ENCODE measurements around the gene OR13G1.

The OR13G1 gene

GRCh38 chr1:247642742-247643141 is 36.8 kb downstream of the OR13G1 start:
- Histone ChIP-seq H3K4me3 (ENCODE audit: low read length) (no peak overlapping the region), H3K4me1 (ENCODE audit: control insufficient read depth, insufficient read depth, low read length) (no peaks in the 10 kb centered on the region), H3K27ac (ENCODE audit: low read depth, low read length) (no peak overlapping the region), H3K36me3 (ENCODE audit: control insufficient read depth, insufficient read depth, low read length) (no peaks in the 10 kb centered on the region), H3K27me3 (ENCODE audit: control insufficient read depth, insufficient read depth, low read length) (no peaks in the 10 kb centered on the region), H3K9ac (ENCODE audit: low read length) (no peak overlapping the region)

- Histone ChIP-seq H3K27me3 (ENCODE audit: control insufficient read depth, insufficient read depth, low read length) (no peaks in the 10 kb centered on the region), H3K36me3 (ENCODE audit: control insufficient read depth, insufficient read depth, low read length) (no peaks in the 10 kb centered on the region), H3K4me1 (ENCODE audit: control insufficient read depth, insufficient read depth, low read length) (no peaks in the 10 kb centered on the region), H3K9ac (ENCODE audit: low read length) (no peak overlapping the region), H3K27ac (ENCODE audit: low read depth, low read length) (no peak overlapping the region), H3K4me3 (ENCODE audit: low read length) (peak overlapping the region; percentile 36)
Measured at GRCh38 chr1:247639381-247639981, 40.1 kb downstream of the OR13G1 start.

GRCh38 chr1:247638781-247639180 is 40.8 kb downstream of the OR13G1 start:
- no peaks in the 10 kb centered on the region for H3K36me3 ChIP-seq (ENCODE audit: control insufficient read depth, insufficient read depth, low read length)
- H3K9ac ChIP-seq (ENCODE audit: low read length) = no peak overlapping the region
- H3K27me3 ChIP-seq (ENCODE audit: control insufficient read depth, insufficient read depth, low read length) = no peaks in the 10 kb centered on the region
- H3K4me1 ChIP-seq (ENCODE audit: control insufficient read depth, insufficient read depth, low read length) = no peaks in the 10 kb centered on the region
- no peak overlapping the region for H3K27ac ChIP-seq (ENCODE audit: low read depth, low read length)
- H3K4me3 ChIP-seq (ENCODE audit: low read length) = no peak overlapping the region

GRCh38 chr1:247638011-247638410 is 41.5 kb downstream of the OR13G1 start:
- no peaks in the 10 kb centered on the region for H3K27me3 ChIP-seq (ENCODE audit: control insufficient read depth, insufficient read depth, low read length)
- H3K4me3 ChIP-seq (ENCODE audit: low read length) = no peak overlapping the region
- no peaks in the 10 kb centered on the region for H3K4me1 ChIP-seq (ENCODE audit: control insufficient read depth, insufficient read depth, low read length)
- H3K27ac ChIP-seq (ENCODE audit: low read depth, low read length) = no peak overlapping the region
- no peak overlapping the region for H3K9ac ChIP-seq (ENCODE audit: low read length)
- H3K36me3 ChIP-seq (ENCODE audit: control insufficient read depth, insufficient read depth, low read length) = no peaks in the 10 kb centered on the region

GRCh38 chr1:247627951-247628350 is 51.6 kb downstream of the OR13G1 start:
- no peak overlapping the region for H3K4me3 ChIP-seq (ENCODE audit: low read length)
- H3K27me3 ChIP-seq (ENCODE audit: control insufficient read depth, insufficient read depth, low read length) = no peaks in the 10 kb centered on the region
- H3K9ac ChIP-seq (ENCODE audit: low read length) = no peak overlapping the region
- H3K27ac ChIP-seq (ENCODE audit: low read depth, low read length) = no peak overlapping the region
- no peaks in the 10 kb centered on the region for H3K36me3 ChIP-seq (ENCODE audit: control insufficient read depth, insufficient read depth, low read length)
- H3K4me1 ChIP-seq (ENCODE audit: control insufficient read depth, insufficient read depth, low read length) = no peaks in the 10 kb centered on the region

Measured in rectal smooth muscle tissue (tissue), 1 donor.